ENCODE results near the gene TOB1.

DNA sequence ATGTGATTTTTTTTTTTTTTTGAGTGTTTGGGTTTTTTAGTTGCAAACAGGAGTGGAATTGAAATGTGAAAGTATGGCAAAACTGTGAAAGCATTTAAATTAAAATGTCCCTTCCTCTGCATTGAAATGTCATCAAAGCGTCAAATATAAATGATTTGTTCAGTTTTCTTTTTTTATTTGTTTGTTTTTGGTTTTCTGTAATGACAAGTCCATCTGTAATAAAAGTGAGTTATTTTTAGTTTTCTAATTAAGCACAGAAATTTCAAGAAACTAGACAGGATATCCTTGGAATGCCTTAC, 1.9 kb upstream of the TOB1 start:
- TF ChIP-seq, protein P1, sequence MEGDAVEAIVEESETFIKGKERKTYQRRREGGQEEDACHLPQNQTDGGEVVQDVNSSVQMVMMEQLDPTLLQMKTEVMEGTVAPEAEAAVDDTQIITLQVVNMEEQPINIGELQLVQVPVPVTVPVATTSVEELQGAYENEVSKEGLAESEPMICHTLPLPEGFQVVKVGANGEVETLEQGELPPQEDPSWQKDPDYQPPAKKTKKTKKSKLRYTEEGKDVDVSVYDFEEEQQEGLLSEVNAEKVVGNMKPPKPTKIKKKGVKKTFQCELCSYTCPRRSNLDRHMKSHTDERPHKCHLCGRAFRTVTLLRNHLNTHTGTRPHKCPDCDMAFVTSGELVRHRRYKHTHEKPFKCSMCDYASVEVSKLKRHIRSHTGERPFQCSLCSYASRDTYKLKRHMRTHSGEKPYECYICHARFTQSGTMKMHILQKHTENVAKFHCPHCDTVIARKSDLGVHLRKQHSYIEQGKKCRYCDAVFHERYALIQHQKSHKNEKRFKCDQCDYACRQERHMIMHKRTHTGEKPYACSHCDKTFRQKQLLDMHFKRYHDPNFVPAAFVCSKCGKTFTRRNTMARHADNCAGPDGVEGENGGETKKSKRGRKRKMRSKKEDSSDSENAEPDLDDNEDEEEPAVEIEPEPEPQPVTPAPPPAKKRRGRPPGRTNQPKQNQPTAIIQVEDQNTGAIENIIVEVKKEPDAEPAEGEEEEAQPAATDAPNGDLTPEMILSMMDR (IDR thresholded peaks at IDR 0.05 in 8 of 11, conservative IDR thresholded peaks at IDR 0.05 in 3 of 11) = no peak
- no peak for TF ChIP-seq POLR2AphosphoS5 (IDR thresholded peaks at IDR 0.05)
- TF ChIP-seq POLR2A (IDR thresholded peaks at IDR 0.05) = no peak

Data from spleen (tissue), 7 donors.